B cell (primary cell): ENCODE data around the gene MTUS2. TPM values are rescaled to one million over a fixed set of nuclear protein-coding genes. Genes with fewer than 3 reads are reported as not detected.
A peak's percentile ranks its signal among the peaks of the same experiment; 100 is the strongest.

ENCODE experiments used
- ATAC-seq: fragments of 200-7000 bp; cut with Tn5 transposase; one replicate; pipeline ENCODE4 v1.10.0; 2021; ENCODE audit warnings: low read depth, mild to moderate bottlenecking, moderate number of reproducible peaks, moderate library complexity
- CTCF ChIA-PET: fragments of 350-600 bp; sonication (Branson Sonifier 250); formaldehyde crosslinking; loops from one replicate; lab custom pipeline; 2021; ENCODE audit warnings: antibody characterized with exemption, inconsistent platforms; lab: Charles Lee
- POLR2A ChIA-PET: fragments of 350-600 bp; sonication (Branson Sonifier 250); formaldehyde crosslinking; loops from one replicate; lab custom pipeline; 2021; ENCODE audit warnings: antibody characterized with exemption; lab: Charles Lee
- DNase-seq: peaks from one replicate; pipeline ENCODE4 v3.0.0; 2013
- H2AFZ ChIP-seq: 2 replicates; pipeline ENCODE4 v1.6.1; 2012; ENCODE audit warnings: mild to moderate bottlenecking, low read depth, low read length; ENCODE audit not compliant: insufficient read depth, poor library complexity, severe bottlenecking
- H3K27ac ChIP-seq, 2 donors: 1 replicate in 1 of 2; 2 replicates in 1 of 2; pipeline ENCODE4 v1.5.1; 2012 to 2013; ENCODE audit warnings: low read length in 2 of 2, mild to moderate bottlenecking in 2 of 2, moderate library complexity in 1 of 2
- H3K27me3 ChIP-seq, 4 experiments: fragments of 200-600 bp in 1 of 4; sonication (generic) in 1 of 4; replicated peaks in 1 of 4; 1 replicate in 2 of 4; 2 replicates in 2 of 4; pipeline versions ENCODE4 v1.6.1 to v1.7.0; 2013 to 2016; ENCODE audit warnings: low read length in 3 of 4, mild to moderate bottlenecking in 2 of 4, mixed read lengths in 1 of 4, moderate library complexity in 1 of 4; ENCODE audit not compliant: insufficient read depth in 4 of 4, control insufficient read depth in 3 of 4; ENCODE audit errors: control extremely low read depth in 1 of 4
- H3K36me3 ChIP-seq, 2 experiments: replicated peaks in 1 of 2; 1 replicate in 1 of 2; 2 replicates in 1 of 2; pipeline versions ENCODE4 v1.6.1 to v1.7.1; 2013; ENCODE audit warnings: low read length in 1 of 2; ENCODE audit not compliant: insufficient read depth in 2 of 2, control insufficient read depth in 1 of 2; ENCODE audit errors: control extremely low read depth in 1 of 2, extremely low read depth in 1 of 2
- H3K4me1 ChIP-seq, 2 donors: fragments of 200-600 bp in 1 of 2; sonication (generic) in 1 of 2; 1 replicate in 1 of 2; 2 replicates in 1 of 2; pipeline versions ENCODE4 v1.5.1 to v1.6.1; 2013 to 2017; ENCODE audit warnings: low read length in 2 of 2; ENCODE audit not compliant: control insufficient read depth in 2 of 2, insufficient read depth in 2 of 2
- H3K4me2 ChIP-seq: replicated peaks from 2 replicates; pipeline ENCODE3; 2012; ENCODE audit warnings: mild to moderate bottlenecking, low read depth, low read length; ENCODE audit not compliant: poor library complexity, severe bottlenecking
- H3K4me3 ChIP-seq, 5 experiments: fragments of 200-600 bp in 1 of 5; sonication (generic) in 1 of 5; 1 replicate in 3 of 5; 2 replicates in 2 of 5; pipeline versions ENCODE4 v1.5.1 to v1.7.0; 2011 to 2016; ENCODE audit warnings: low read length in 4 of 5, mild to moderate bottlenecking in 4 of 5, low read depth in 2 of 5, control low read depth in 1 of 5, moderate library complexity in 1 of 5; ENCODE audit not compliant: insufficient read depth in 1 of 5; ENCODE audit errors: control extremely low read depth in 1 of 5, extremely low read depth in 1 of 5
- H3K79me2 ChIP-seq: fragments of 200-600 bp; sonication (generic); one replicate; pipeline ENCODE4 v1.6.0; 2016; ENCODE audit warnings: low read length; ENCODE audit not compliant: control insufficient read depth, insufficient read depth
- H3K9ac ChIP-seq: fragments of 200-600 bp; sonication (generic); 2 replicates; pipeline ENCODE4 v1.6.1; 2017; ENCODE audit warnings: mild to moderate bottlenecking, low read length, moderate library complexity
- H3K9me3 ChIP-seq, 3 donors: one replicate each; pipeline versions ENCODE4 v1.6.1 to v1.7.1; 2013; ENCODE audit warnings: low read length in 2 of 3; ENCODE audit not compliant: control insufficient read depth in 2 of 3, insufficient read depth in 1 of 3; ENCODE audit errors: control extremely low read depth in 1 of 3
- H4K20me1 ChIP-seq: 2 replicates; pipeline ENCODE4 v1.6.0; 2012; ENCODE audit warnings: mild to moderate bottlenecking, low read length; ENCODE audit not compliant: insufficient read depth, control insufficient read depth, poor library complexity, severe bottlenecking
- H3K27ac Mint-ChIP-seq: one replicate; pipeline ENCODE4 v1.8.0; 2021; ENCODE audit warnings: mixed read lengths
- H3K27me3 Mint-ChIP-seq: one replicate; pipeline ENCODE4 v1.8.0; 2021; ENCODE audit warnings: mixed read lengths
- H3K4me1 Mint-ChIP-seq: one replicate; pipeline ENCODE4 v1.8.0; 2021; ENCODE audit warnings: mixed read lengths
- H3K4me3 Mint-ChIP-seq: one replicate; pipeline ENCODE4 v1.8.0; 2021; ENCODE audit warnings: mixed read lengths
- H3K9me3 Mint-ChIP-seq: one replicate; pipeline ENCODE4 v1.8.0; 2022; ENCODE audit warnings: mixed read lengths; ENCODE audit not compliant: insufficient read depth
- CTCF ChIP-seq: fragments of 200-600 bp; IDR thresholded peaks from one replicate; pipeline ENCODE4 v1.8.0; 2022; ENCODE audit warnings: antibody characterized with exemption, mild to moderate bottlenecking
- EZH2 ChIP-seq: IDR thresholded peaks from 2 replicates; pipeline ENCODE4 v1.6.1; 2012; ENCODE audit warnings: borderline replicate concordance, low read depth, mild to moderate bottlenecking, moderate library complexity, low read length; ENCODE audit not compliant: insufficient read depth, poor library complexity, severe bottlenecking
- WGBS: methylation state at CpG from one replicate; pipeline ENCODE4 v1.1.5; 2013; ENCODE audit warnings: missing lambda C conversion rate; ENCODE audit not compliant: insufficient coverage; 5-methylcytosine and 5-hydroxymethylcytosine counted together
- intact Hi-C: fragments of 100-400 bp; cut with micrococcal nuclease; formaldehyde crosslinking; loops from one replicate; pipeline ENCODE4 v1.10.0; 2022
- polyA plus RNA-seq: library from polyadenylated mRNA; depleted of rRNA; stranded (reverse); fragments of >200 nt; gene quantifications from 2 replicates; pipeline ENCODE4 v1.2.3, GENCODE V29; 2012
- total RNA-seq, 2 donors: library from RNA; stranded (reverse); fragments of 120-200 nt in 1 of 2; gene quantifications; 1 replicate in 1 of 2; 2 replicates in 1 of 2; pipeline versions ENCODE4 v1.2.3 to v1.2.4, GENCODE V29; 2013 to 2022

MTUS2 gene
- total and polyA plus RNA-seq, 2 donors (not counting 1 experiment from before 2014, with no cell fraction given) = 0.12 TPM; not detected in 1

DNA sequence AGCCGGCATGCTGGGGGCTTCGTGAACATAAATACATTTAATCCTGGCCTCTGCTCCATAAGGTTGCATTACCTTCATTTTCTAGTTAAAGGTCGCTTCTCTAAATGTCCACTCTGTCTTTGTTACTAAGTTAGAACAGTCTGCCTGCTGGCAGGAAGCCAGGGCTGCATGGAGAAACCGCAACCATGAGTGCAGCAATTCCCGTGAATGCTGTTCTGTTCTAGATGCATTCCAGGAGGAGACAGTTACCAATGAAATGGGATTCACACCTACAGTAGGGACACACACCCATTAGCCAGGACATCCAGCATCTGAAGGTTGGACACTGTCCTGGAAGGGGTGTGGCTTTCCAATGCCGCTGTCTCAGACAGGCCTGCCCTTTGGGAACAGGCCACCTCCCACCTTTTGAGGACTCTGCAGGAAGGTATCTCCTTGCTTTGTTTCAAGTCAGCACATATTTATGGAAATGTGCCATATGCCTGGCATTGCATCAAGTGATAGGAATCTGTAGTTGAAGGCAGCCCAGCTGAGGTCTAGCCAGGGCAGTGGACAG is 645.7 kb downstream of the MTUS2 start:
- H3K9ac ChIP-seq = no peak overlapping the region
- H3K9me3 ChIP-seq = no peaks in the 10 kb centered on the region
- H3K4me2 ChIP-seq = no peak overlapping the region
- TF ChIP-seq CTCF (no peak), EZH2 (no peak)
- CTCF ChIA-PET = no interaction called here
- H3K27ac Mint-ChIP-seq = no peak overlapping the region
- peaks cover 0 to 7% (median 7%) of the 10 kb centered on the region in 4 experiments for H3K27me3 ChIP-seq
- no peak for ATAC-seq
- no peaks in the 10 kb centered on the region for H3K4me1 Mint-ChIP-seq
- H3K27ac ChIP-seq = no peak overlapping the region
- H3K4me3 ChIP-seq = no peak overlapping the region
- POLR2A ChIA-PET = no interaction called here
- WGBS = 95% methylated on average over 6 of the region's 6 CpGs
- intact Hi-C loops = no loop called here
- no peak overlapping the region for H3K4me3 Mint-ChIP-seq
- no peak for DNase-seq
- H3K27me3 Mint-ChIP-seq = no peaks in the 10 kb centered on the region
- no peaks in the 10 kb centered on the region for H3K4me1 ChIP-seq
- H3K36me3 ChIP-seq = no peaks in the 10 kb centered on the region
- H4K20me1 ChIP-seq = no peaks in the 10 kb centered on the region
- no peaks in the 10 kb centered on the region for H3K79me2 ChIP-seq
- H3K9me3 Mint-ChIP-seq = no peaks in the 10 kb centered on the region
- no peak overlapping the region for H2AFZ ChIP-seq

GRCh38 chr13:29471551-29471950 is 651.4 kb downstream of the MTUS2 start:
- no peaks in the 10 kb centered on the region for H3K9me3 Mint-ChIP-seq
- ChIA-PET CTCF (interaction anchor here (1.1 to 3.4 kb wide), 4 partner anchors 9 to 25 kb away, joined by 4 to 17 read pairs (median 10); no protein-coding TSS in a partner anchor), POLR2A (no interaction called here)
- DNase-seq (peak; percentile 20), ATAC-seq (peak; percentile 36)
- Histone ChIP-seq H3K36me3 (no peaks in the 10 kb centered on the region), H3K4me3 (no peak overlapping the region), H4K20me1 (no peaks in the 10 kb centered on the region), H3K79me2 (no peaks in the 10 kb centered on the region), H3K9ac (no peak overlapping the region), H3K27me3 (no peaks in the 10 kb centered on the region), H3K9me3 (no peaks in the 10 kb centered on the region), H3K4me1 (peaks cover 4 to 9% of the 10 kb centered on the region in 2 donors), H2AFZ (no peak overlapping the region), H3K27ac (no peak overlapping the region), H3K4me2 (no peak overlapping the region)
- intact Hi-C loops = loop anchor here (5.0 kb wide), 1 partner anchor 389 kb away; no protein-coding TSS in a partner anchor
- no peak overlapping the region for H3K4me3 Mint-ChIP-seq
- WGBS = 72% methylated on average over 7 of the region's 9 CpGs
- TF ChIP-seq EZH2 (no peak), CTCF (no peak)
- peaks cover 3% of the 10 kb centered on the region for H3K27me3 Mint-ChIP-seq
- peaks cover 2% of the 10 kb centered on the region for H3K4me1 Mint-ChIP-seq
- no peak overlapping the region for H3K27ac Mint-ChIP-seq
